Fibroblast of lung (primary cell): ENCODE measurements around the gene RASGEF1C. TPM values are rescaled to one million over a fixed set of nuclear protein-coding genes. Genes with fewer than 3 reads are reported as not detected.

Experiments
- DNase-seq, 2 donors: peaks; one replicate each; pipeline versions ENCODE4 v3.0.0 to v3.0.0-alpha.2; 2010; ENCODE audit warnings: low read depth in 2 of 2
- H2AFZ ChIP-seq: 2 replicates; pipeline ENCODE4 v1.5.1; 2012; ENCODE audit warnings: low read length, control low read depth, inconsistent platforms
- H3K27ac ChIP-seq: 2 replicates; pipeline ENCODE4 v1.5.1; 2011; ENCODE audit warnings: low read length, control low read depth; ENCODE audit not compliant: insufficient read depth
- H3K27me3 ChIP-seq: 2 replicates; pipeline ENCODE4 v1.5.1; 2011; ENCODE audit warnings: mild to moderate bottlenecking, low read length; ENCODE audit not compliant: control insufficient read depth, insufficient read depth
- H3K36me3 ChIP-seq: 2 replicates; pipeline ENCODE4 v1.5.1; 2011; ENCODE audit warnings: low read length; ENCODE audit not compliant: control insufficient read depth, insufficient read depth
- H3K4me1 ChIP-seq: 2 replicates; pipeline ENCODE4 v1.5.1; 2011; ENCODE audit warnings: low read length; ENCODE audit not compliant: control insufficient read depth, insufficient read depth; ENCODE audit errors: extremely low read depth
- H3K4me2 ChIP-seq: 2 replicates; pipeline ENCODE4 v1.5.1; 2011; ENCODE audit warnings: low read length, control low read depth; ENCODE audit not compliant: insufficient read depth; ENCODE audit errors: extremely low read depth
- H3K4me3 ChIP-seq, 4 experiments: fragments of 200-600 bp in 1 of 4; sonication (generic) in 1 of 4; replicated peaks in 1 of 4; 2 replicates each; pipeline ENCODE4 v1.5.1; 2011 to 2016; ENCODE audit warnings: low read length in 4 of 4, low read depth in 3 of 4, mild to moderate bottlenecking in 3 of 4, control low read depth in 2 of 4, inconsistent platforms in 1 of 4, mixed read lengths in 1 of 4; ENCODE audit not compliant: insufficient read depth in 1 of 4; ENCODE audit errors: control extremely low read depth in 1 of 4
- H3K79me2 ChIP-seq: 2 replicates; pipeline ENCODE4 v1.5.1; 2012; ENCODE audit warnings: mild to moderate bottlenecking, low read length, inconsistent platforms; ENCODE audit not compliant: control insufficient read depth, insufficient read depth
- H3K9ac ChIP-seq: 2 replicates; pipeline ENCODE4 v1.5.1; 2011; ENCODE audit warnings: mild to moderate bottlenecking, low read length, control low read depth; ENCODE audit not compliant: insufficient read depth
- H3K9me3 ChIP-seq: 2 replicates; pipeline ENCODE4 v1.5.1; 2012; ENCODE audit warnings: low read depth, low read length; ENCODE audit not compliant: control insufficient read depth, insufficient read depth
- H4K20me1 ChIP-seq: 2 replicates; pipeline ENCODE4 v1.5.1; 2011; ENCODE audit warnings: low read length; ENCODE audit not compliant: control insufficient read depth, insufficient read depth; ENCODE audit errors: extremely low read depth
- EZH2 ChIP-seq: IDR thresholded peaks from 2 replicates; pipeline ENCODE4 v1.5.1; 2012; ENCODE audit warnings: low read length, control low read depth, mild to moderate bottlenecking; ENCODE audit errors: missing control alignments
- polyA plus RNA-seq, 2 donors: library from polyadenylated mRNA; depleted of rRNA in 1 of 2; stranded (reverse) in 1 of 2; unstranded in 1 of 2; fragments of >200 nt; gene quantifications; 2 replicates each; pipeline ENCODE4 v1.2.1, GENCODE V29; 2011 to 2012; ENCODE audit warnings: missing spikeins in 1 of 2
- total RNA-seq: library from RNA; depleted of rRNA; stranded (reverse); fragments of >200 nt; gene quantifications from 2 replicates; pipeline ENCODE4 v1.2.1, GENCODE V29; 2014
- TF ChIP-seq, protein P1 (sequence below), 2 donors: IDR thresholded peaks in 1 of 2; conservative IDR thresholded peaks in 1 of 2; 1 replicate in 1 of 2; 2 replicates in 1 of 2; pipeline ENCODE4 v1.5.1; 2011 to 2012; ENCODE audit warnings: low read length in 2 of 2, control low read depth in 1 of 2, inconsistent platforms in 1 of 2, low read depth in 1 of 2, mild to moderate bottlenecking in 1 of 2

Gene RASGEF1C
- total and polyA plus RNA-seq, 2 donors (not counting 1 experiment from before 2014, with no cell fraction given): under 0.01 TPM; not detected in 1

DNA sequence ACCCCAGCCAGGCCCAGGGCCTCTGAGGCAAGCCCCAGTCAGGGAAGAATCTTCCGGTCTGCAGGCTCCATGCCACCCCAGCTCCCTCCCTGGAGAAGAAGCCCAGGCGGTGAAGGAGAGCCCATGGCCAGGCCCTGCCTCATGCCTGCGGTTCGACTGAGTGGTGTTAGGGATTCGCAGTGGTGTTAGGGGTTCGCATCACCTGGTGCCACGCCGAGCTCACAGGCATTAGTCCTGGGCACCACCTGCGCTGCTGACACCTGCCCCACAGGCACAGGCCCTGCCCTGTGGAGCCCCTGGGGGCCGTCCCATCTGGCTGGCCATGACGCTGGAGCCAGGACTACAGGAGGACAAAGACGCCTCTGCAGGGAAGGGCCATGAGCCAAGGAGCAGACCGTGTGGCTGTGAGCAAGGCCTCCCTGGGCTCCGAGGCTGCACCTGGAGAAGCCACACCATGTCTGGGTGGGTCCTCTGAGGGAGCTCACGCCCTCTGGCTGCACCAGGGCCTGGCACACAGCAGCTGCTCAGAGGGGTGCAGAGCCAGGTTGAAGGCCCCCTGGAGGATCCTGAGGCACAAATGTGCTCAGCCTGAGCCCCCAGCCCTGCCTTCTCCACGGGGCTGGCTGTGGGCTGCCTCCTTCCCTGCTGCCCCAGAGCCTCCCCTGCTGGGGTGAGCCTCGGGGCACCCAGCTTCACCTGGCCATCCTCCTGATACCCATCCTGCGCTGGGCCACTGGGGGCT, 109.8 kb downstream of the RASGEF1C start:
- no peak for DNase-seq
- H3K4me1 ChIP-seq: no peaks in the 10 kb centered on the region

DNA sequence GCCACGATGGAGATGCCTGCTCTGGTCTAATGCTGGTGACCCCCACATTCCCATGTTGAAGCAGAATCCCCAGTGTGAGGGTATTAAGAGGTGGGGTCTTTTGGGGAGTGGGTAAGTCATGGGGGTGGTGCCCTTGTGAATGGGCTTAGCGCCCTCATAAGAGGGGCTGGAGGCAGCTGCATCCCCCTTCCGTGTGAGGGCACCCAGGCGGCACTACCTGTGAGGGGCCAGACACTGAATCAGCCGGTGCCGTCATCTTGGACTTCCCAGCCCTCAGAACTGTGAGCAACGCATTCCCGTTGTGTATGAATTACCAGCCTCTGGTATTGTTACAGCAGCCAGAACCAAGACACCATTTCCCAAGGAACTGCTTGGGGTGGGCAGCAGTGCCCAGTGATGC, 110.5 kb downstream of the RASGEF1C start:
- Histone ChIP-seq H3K4me3 (no peak overlapping the region), H3K36me3 (no peaks in the 10 kb centered on the region), H3K4me1 (no peaks in the 10 kb centered on the region), H3K9ac (no peak overlapping the region), H4K20me1 (no peaks in the 10 kb centered on the region), H3K4me2 (no peak overlapping the region), H3K9me3 (no peaks in the 10 kb centered on the region), H3K27ac (no peak overlapping the region), H3K27me3 (no peaks in the 10 kb centered on the region), H2AFZ (no peak overlapping the region), H3K79me2 (no peaks in the 10 kb centered on the region)
- DNase-seq: no peak
- TF ChIP-seq, protein P1, sequence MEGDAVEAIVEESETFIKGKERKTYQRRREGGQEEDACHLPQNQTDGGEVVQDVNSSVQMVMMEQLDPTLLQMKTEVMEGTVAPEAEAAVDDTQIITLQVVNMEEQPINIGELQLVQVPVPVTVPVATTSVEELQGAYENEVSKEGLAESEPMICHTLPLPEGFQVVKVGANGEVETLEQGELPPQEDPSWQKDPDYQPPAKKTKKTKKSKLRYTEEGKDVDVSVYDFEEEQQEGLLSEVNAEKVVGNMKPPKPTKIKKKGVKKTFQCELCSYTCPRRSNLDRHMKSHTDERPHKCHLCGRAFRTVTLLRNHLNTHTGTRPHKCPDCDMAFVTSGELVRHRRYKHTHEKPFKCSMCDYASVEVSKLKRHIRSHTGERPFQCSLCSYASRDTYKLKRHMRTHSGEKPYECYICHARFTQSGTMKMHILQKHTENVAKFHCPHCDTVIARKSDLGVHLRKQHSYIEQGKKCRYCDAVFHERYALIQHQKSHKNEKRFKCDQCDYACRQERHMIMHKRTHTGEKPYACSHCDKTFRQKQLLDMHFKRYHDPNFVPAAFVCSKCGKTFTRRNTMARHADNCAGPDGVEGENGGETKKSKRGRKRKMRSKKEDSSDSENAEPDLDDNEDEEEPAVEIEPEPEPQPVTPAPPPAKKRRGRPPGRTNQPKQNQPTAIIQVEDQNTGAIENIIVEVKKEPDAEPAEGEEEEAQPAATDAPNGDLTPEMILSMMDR (conservative IDR thresholded peaks at IDR 0.05 in 1 of 2, IDR thresholded peaks at IDR 0.05 in 1 of 2; ENCODE audit: low read depth in 1 of 2, low read length in 2 of 2): no peak
- TF ChIP-seq EZH2: no peak

More for the DNA sequence above, 109.8 kb downstream of the RASGEF1C start:
- Histone ChIP-seq H3K9me3 (no peaks in the 10 kb centered on the region), H3K27me3 (no peaks in the 10 kb centered on the region), H2AFZ (no peak overlapping the region), H4K20me1 (no peaks in the 10 kb centered on the region), H3K9ac (no peak overlapping the region), H3K79me2 (no peaks in the 10 kb centered on the region), H3K4me2 (no peak overlapping the region), H3K4me3 (no peak overlapping the region), H3K27ac (no peak overlapping the region), H3K36me3 (no peaks in the 10 kb centered on the region)
- TF ChIP-seq, protein P1 (conservative IDR thresholded peaks at IDR 0.05 in 1 of 2, IDR thresholded peaks at IDR 0.05 in 1 of 2; ENCODE audit: low read depth in 1 of 2, low read length in 2 of 2): no peak
- no peak for TF ChIP-seq EZH2

DNA sequence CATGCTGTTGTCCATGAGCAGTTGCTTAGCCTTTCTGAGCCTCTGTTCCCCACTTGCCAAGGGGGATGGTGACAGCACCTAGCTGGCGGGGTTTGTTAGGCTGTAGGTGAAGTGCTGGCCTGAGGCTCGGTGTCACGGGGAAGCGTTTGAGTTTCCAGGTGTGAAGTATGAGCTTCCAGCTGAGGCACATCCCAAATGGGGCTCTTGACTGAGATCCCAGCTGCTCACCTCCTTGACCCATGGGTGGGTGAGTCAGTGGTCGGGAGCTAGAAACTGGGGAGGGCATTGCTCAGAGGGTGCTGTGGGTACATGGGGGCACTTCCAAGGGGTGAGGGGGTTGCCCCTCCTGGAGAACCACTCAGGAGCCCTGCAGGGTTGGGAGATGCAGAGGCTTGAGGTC, 111.1 kb downstream of the RASGEF1C start:
- H3K27me3 ChIP-seq: no peaks in the 10 kb centered on the region

More for the DNA sequence above, 111.1 kb downstream of the RASGEF1C start:
- Histone ChIP-seq H3K9ac (no peak overlapping the region), H3K4me2 (no peak overlapping the region), H3K36me3 (no peaks in the 10 kb centered on the region), H3K9me3 (no peaks in the 10 kb centered on the region), H3K79me2 (no peaks in the 10 kb centered on the region), H2AFZ (no peak overlapping the region), H3K4me1 (no peaks in the 10 kb centered on the region), H4K20me1 (no peaks in the 10 kb centered on the region), H3K4me3 (no peak overlapping the region), H3K27ac (no peak overlapping the region)
- TF ChIP-seq EZH2: no peak
- TF ChIP-seq, protein P1 (conservative IDR thresholded peaks at IDR 0.05 in 1 of 2, IDR thresholded peaks at IDR 0.05 in 1 of 2; ENCODE audit: low read depth in 1 of 2, low read length in 2 of 2): no peak
- DNase-seq: no peak
